Measurements from ENCODE around the gene PBX3. TPM values are rescaled to one million over a fixed set of nuclear protein-coding genes. Genes with fewer than 3 reads are reported as not detected.

The PBX3 gene
- total RNA-seq, 1 donor from 2014 or later = 46.1 TPM

- intact Hi-C loops (cut with DNase I) = no loop called here
- H3K27ac ChIP-seq = no peak overlapping the region
- ATAC-seq = no peak
Measured at GRCh38 chr9:125902831-125903512, 155.8 kb downstream of the PBX3 start.

GRCh38 chr9:125904155-125904851, 157.1 kb downstream of the PBX3 start:
- intact Hi-C loops (cut with DNase I) = no loop called here
- Histone ChIP-seq H3K36me3 (no peaks in the 10 kb centered on the region), H3K27ac (no peak overlapping the region), H3K27me3 (ENCODE audit: low read depth) (no peaks in the 10 kb centered on the region), H3K4me3 (no peak overlapping the region), H3K4me1 (peaks cover 5% of the 10 kb centered on the region), H3K9me3 (no peaks in the 10 kb centered on the region)
- ATAC-seq (peak; percentile 61 to 66), DNase-seq (no peak)
- TF ChIP-seq CTCF (IDR thresholded peaks at IDR 0.05) = no peak

More at GRCh38 chr9:125902831-125903512, 155.8 kb downstream of the PBX3 start:
- Histone ChIP-seq H3K36me3 (no peaks in the 10 kb centered on the region), H3K9me3 (no peaks in the 10 kb centered on the region), H3K4me3 (no peak overlapping the region), H3K4me1 (peaks cover 5% of the 10 kb centered on the region), H3K27me3 (ENCODE audit: low read depth) (no peaks in the 10 kb centered on the region)
- no peak for DNase-seq
- TF ChIP-seq CTCF (IDR thresholded peaks at IDR 0.05) = no peak

GRCh38 chr9:125906144-125906543, 159.0 kb downstream of the PBX3 start:
- intact Hi-C loops (cut with DNase I) = no loop called here
- no peaks in the 10 kb centered on the region for H3K36me3 ChIP-seq
- H3K27me3 ChIP-seq (ENCODE audit: low read depth) = no peaks in the 10 kb centered on the region
- H3K4me1 ChIP-seq = peaks cover 5% of the 10 kb centered on the region
- no peaks in the 10 kb centered on the region for H3K9me3 ChIP-seq
- H3K27ac ChIP-seq = no peak overlapping the region
- TF ChIP-seq CTCF (IDR thresholded peaks at IDR 0.05) = no peak
- DNase-seq = no peak
- ATAC-seq = no peak
- no peak overlapping the region for H3K4me3 ChIP-seq

- no peak for TF ChIP-seq CTCF (IDR thresholded peaks at IDR 0.05)
- intact Hi-C loops (cut with DNase I) = no loop called here
- Histone ChIP-seq H3K9me3 (no peaks in the 10 kb centered on the region), H3K27ac (no peak overlapping the region), H3K4me1 (peaks cover 5% of the 10 kb centered on the region), H3K36me3 (no peaks in the 10 kb centered on the region), H3K27me3 (ENCODE audit: low read depth) (no peaks in the 10 kb centered on the region), H3K4me3 (no peak overlapping the region)
- no peak for DNase-seq
- no peak for ATAC-seq
Measured at GRCh38 chr9:125906893-125907292, 159.7 kb downstream of the PBX3 start.

GRCh38 chr9:125908136-125908535, 161.0 kb downstream of the PBX3 start:
- no peak for TF ChIP-seq CTCF (IDR thresholded peaks at IDR 0.05)
- DNase-seq = no peak
- H3K4me3 ChIP-seq = no peak overlapping the region
- intact Hi-C loops (cut with DNase I) = no loop called here
- H3K4me1 ChIP-seq = peaks cover 5% of the 10 kb centered on the region
- ATAC-seq = no peak
- H3K27me3 ChIP-seq (ENCODE audit: low read depth) = no peaks in the 10 kb centered on the region
- H3K27ac ChIP-seq = no peak overlapping the region
- no peaks in the 10 kb centered on the region for H3K36me3 ChIP-seq
- no peaks in the 10 kb centered on the region for H3K9me3 ChIP-seq

Measured in lower lobe of right lung (tissue), 2 donors.